Endothelial cell of umbilical vein (primary cell): ENCODE measurements around the gene SRRM3. TPM values are rescaled to one million over a fixed set of nuclear protein-coding genes. Genes with fewer than 3 reads are reported as not detected.
A peak's percentile ranks its signal among the peaks of the same experiment; 100 is the strongest.

Experiments used
- BruUV-seq: library from RNA; stranded (reverse); fragments of 400-500 nt; replicated peaks from 2 replicates; lab custom pipeline; 2021; lab: Mats Ljungman, UMichigan
- CTCF ChIA-PET: fragments of 300-600, 350-600 bp; sonication (Branson Sonifier 250); formaldehyde crosslinking; loops from one replicate; lab custom pipeline; 2021; ENCODE audit warnings: antibody characterized with exemption, inconsistent platforms; lab: Charles Lee
- POLR2A ChIA-PET: fragments of 300-600, 350-600 bp; sonication (Branson Sonifier 250); formaldehyde crosslinking; loops from one replicate; lab custom pipeline; 2021; ENCODE audit warnings: antibody characterized with exemption, inconsistent platforms; lab: Charles Lee
- DNase-seq: peaks from one replicate; pipeline ENCODE4 v3.0.0-alpha.2; 2011; ENCODE audit warnings: low read depth, low spot score
- FAIRE-seq: peaks from 2 replicates; lab custom pipeline; 2011; peaks lifted over from hg19 to GRCh38; lab: Jason Lieb, UNC
- H2AFZ ChIP-seq: 2 replicates; pipeline ENCODE4 v1.6.0; 2012; ENCODE audit warnings: low read depth, low read length, control low read depth, inconsistent platforms
- H3K27ac ChIP-seq: 2 replicates; pipeline ENCODE4 v1.5.1; 2011; ENCODE audit warnings: low read depth, mild to moderate bottlenecking, control low read depth, low read length, moderate library complexity; ENCODE audit not compliant: insufficient read depth
- H3K27me3 ChIP-seq, 2 experiments: 2 replicates each; pipeline versions ENCODE4 v1.6.0 to v1.6.1; 2011; ENCODE audit warnings: low read length in 2 of 2, mixed read lengths in 1 of 2; ENCODE audit not compliant: control insufficient read depth in 2 of 2, insufficient read depth in 2 of 2
- H3K36me3 ChIP-seq, 2 experiments: 2 replicates in 1 of 2; 3 replicates in 1 of 2; pipeline ENCODE4 v1.5.1; 2011; ENCODE audit warnings: low read length in 2 of 2, mild to moderate bottlenecking in 1 of 2, moderate library complexity in 1 of 2; ENCODE audit not compliant: control insufficient read depth in 2 of 2, insufficient read depth in 2 of 2; ENCODE audit errors: extremely low read depth in 1 of 2
- H3K4me1 ChIP-seq: 3 replicates; pipeline ENCODE4 v1.5.1; 2011; ENCODE audit warnings: mild to moderate bottlenecking, low read length; ENCODE audit not compliant: control insufficient read depth, insufficient read depth; ENCODE audit errors: extremely low read depth
- H3K4me2 ChIP-seq: 2 replicates; pipeline ENCODE4 v1.6.1; 2011; ENCODE audit warnings: low read length, control low read depth, mixed read lengths; ENCODE audit not compliant: insufficient read depth
- H3K4me3 ChIP-seq, 3 experiments: fragments of 200-600 bp in 1 of 3; sonication (generic), shearing (Covaris generic) in 1 of 3; replicated peaks in 1 of 3; 2 replicates each; pipeline ENCODE4 v1.5.1; 2011 to 2016; ENCODE audit warnings: control low read depth in 3 of 3, low read length in 3 of 3, mild to moderate bottlenecking in 2 of 3, inconsistent platforms in 1 of 3, low read depth in 1 of 3, moderate library complexity in 1 of 3; ENCODE audit not compliant: insufficient read depth in 1 of 3
- H3K79me2 ChIP-seq: 2 replicates; pipeline ENCODE4 v1.6.0; 2012; ENCODE audit warnings: low read length, inconsistent platforms; ENCODE audit not compliant: control insufficient read depth, insufficient read depth
- H3K9ac ChIP-seq: replicated peaks from 2 replicates; pipeline ENCODE3; 2011; ENCODE audit warnings: low read length, control low read depth; ENCODE audit not compliant: insufficient read depth; ENCODE audit errors: extremely low read depth
- H3K9me1 ChIP-seq: replicated peaks from 3 replicates; pipeline ENCODE4 v1.6.0; 2011; ENCODE audit warnings: mild to moderate bottlenecking, low read length; ENCODE audit not compliant: control insufficient read depth, insufficient read depth; ENCODE audit errors: extremely low read depth
- H3K9me3 ChIP-seq: replicated peaks from 2 replicates; pipeline ENCODE4 v1.5.1; 2012; ENCODE audit warnings: low read length, inconsistent platforms; ENCODE audit not compliant: control insufficient read depth, insufficient read depth
- H4K20me1 ChIP-seq: replicated peaks from 2 replicates; pipeline ENCODE3; 2011; ENCODE audit warnings: mild to moderate bottlenecking, low read length; ENCODE audit not compliant: control insufficient read depth, insufficient read depth; ENCODE audit errors: extremely low read depth
- CTCF ChIP-seq, 2 donors: IDR thresholded peaks; 1 replicate in 1 of 2; 2 replicates in 1 of 2; pipeline ENCODE4 v1.5.1; 2011; ENCODE audit warnings: low read length in 2 of 2, mild to moderate bottlenecking in 2 of 2, moderate library complexity in 2 of 2, control low read depth in 1 of 2, inconsistent platforms in 1 of 2, low read depth in 1 of 2; ENCODE audit not compliant: insufficient read depth in 1 of 2; ENCODE audit errors: extremely low read depth in 1 of 2
- EZH2 ChIP-seq: IDR thresholded peaks from 2 replicates; pipeline ENCODE4 v1.6.1; 2012; ENCODE audit warnings: borderline replicate concordance, low read depth, mild to moderate bottlenecking, moderate library complexity, low read length, inconsistent platforms; ENCODE audit not compliant: severe bottlenecking
- FOS ChIP-seq: IDR thresholded peaks from 2 replicates; pipeline ENCODE4 v1.6.1; 2011; ENCODE audit warnings: mild to moderate bottlenecking, low read length, moderate library complexity, borderline replicate concordance; ENCODE audit not compliant: insufficient read depth
- GATA2 ChIP-seq: IDR thresholded peaks from 2 replicates; pipeline ENCODE4 v1.7.0; 2011; ENCODE audit warnings: low read depth, mild to moderate bottlenecking, moderate library complexity, mixed read lengths, low read length; ENCODE audit not compliant: insufficient read length, insufficient read depth
- JUN ChIP-seq: IDR thresholded peaks from 2 replicates; pipeline ENCODE4 v1.6.1; 2011; ENCODE audit warnings: borderline replicate concordance, low read depth; ENCODE audit not compliant: insufficient read length, insufficient read depth
- MAX ChIP-seq: IDR thresholded peaks from 2 replicates; pipeline ENCODE4 v1.6.1; 2011; ENCODE audit not compliant: insufficient read depth, insufficient read length
- MYC ChIP-seq: IDR thresholded peaks from one replicate; pipeline ENCODE4 v1.6.1; 2011; ENCODE audit warnings: mild to moderate bottlenecking, low read depth, low read length
- POLR2A ChIP-seq: IDR thresholded peaks from 2 replicates; pipeline ENCODE4 v1.6.1; 2012; ENCODE audit warnings: low read depth, mild to moderate bottlenecking, control low read depth, low read length
- POLR2AphosphoS5 ChIP-seq: IDR thresholded peaks from 2 replicates; pipeline ENCODE4 v1.6.1; 2012; ENCODE audit warnings: low read depth, mild to moderate bottlenecking, control low read depth, low read length, moderate library complexity; ENCODE audit not compliant: insufficient read depth
- dilution Hi-C: fragments of 300-500 bp; cut with MboI; formaldehyde crosslinking; loops from one replicate; pipeline ENCODE4 v1.15.0; 2019; ENCODE audit warnings: low sequenced_read_pairs; ENCODE audit not compliant: extremely low pct_ligation_motif_present
- intact Hi-C: fragments of 100-400 bp; cut with micrococcal nuclease; formaldehyde crosslinking; loops from one replicate; pipeline ENCODE4 v1.10.0; 2022
- polyA plus RNA-seq, 4 experiments: library from polyadenylated mRNA; depleted of rRNA in 3 of 4; stranded (reverse) in 3 of 4; unstranded in 1 of 4; fragments of >200 nt; gene quantifications; 2 replicates each; pipeline versions ENCODE4 v1.2.1 to v1.2.3, GENCODE V29; 2011 to 2012; ENCODE audit warnings: missing spikeins in 1 of 4
- total RNA-seq: library from RNA; stranded (reverse); gene quantifications from 2 replicates; pipeline ENCODE4 v1.2.3, GENCODE V29; 2021

Gene SRRM3
- total and polyA plus RNA-seq, 2 donors (not counting 3 experiments of a cell fraction or from before 2014, with no cell fraction given), result 4.4 to 5.4 TPM

GRCh38 chr7:76291351-76292212 is 89.9 kb downstream of the SRRM3 start:
- Histone ChIP-seq H3K9me3 (no peaks in the 10 kb centered on the region), H3K4me3 (no peak overlapping the region), H3K4me1 (peaks cover 27% of the 10 kb centered on the region), H3K79me2 (no peaks in the 10 kb centered on the region), H2AFZ (peak overlapping the region; percentile 32), H3K9me1 (no peaks in the 10 kb centered on the region), H3K9ac (peak overlapping the region; percentile 82), H3K27ac (peak overlapping the region; percentile 94), H3K27me3 (no peaks in the 10 kb centered on the region), H4K20me1 (no peaks in the 10 kb centered on the region), H3K4me2 (peak overlapping the region; percentile 36), H3K36me3 (no peaks in the 10 kb centered on the region)
- BruUV-seq, result TSS peak; percentile 46
- CTCF ChIA-PET, result interaction anchor here (0.7 to 2.9 kb wide), 15 partner anchors 9 to 225 kb away, joined by 3 to 132 read pairs (median 5); partner anchors contain the start of genes HSPB1 and YWHAG
- dilution Hi-C loops (no loop called here), intact Hi-C loops (loop anchor here (1.0 to 10.0 kb wide), 7 partner anchors 9 to 243 kb away; partner anchors contain the start of gene MDH2)
- TF ChIP-seq MYC (peak; percentile 1), JUN (peak; percentile 94), GATA2 (peak; percentile 25), MAX (peak; percentile 44), POLR2AphosphoS5 (no peak), CTCF (IDR thresholded peaks at IDR 0.05; ENCODE audit: extremely low read depth in 1 of 2, insufficient read depth in 1 of 2, low read depth in 1 of 2, low read length in 2 of 2) (peak; percentile 95 to 97), FOS (peak; percentile 96), EZH2 (no peak), POLR2A (no peak)
- FAIRE-seq (peak; percentile 99), DNase-seq (peak; percentile 99)
- POLR2A ChIA-PET, result interaction anchor here (0.6 to 2.2 kb wide), 9 partner anchors 9 to 107 kb away, joined by 3 to 55 read pairs (median 5); partner anchors contain the start of genes HSPB1 and YWHAG
